ENCODE data around the gene CLSTN2.

GRCh38 chr3:140332131-140332530, 397.1 kb downstream of the CLSTN2 start:
- no peak for TF ChIP-seq EZH2phosphoT487 (IDR thresholded peaks at IDR 0.05; ENCODE audit: borderline replicate concordance, low read length)
- no peak for TF ChIP-seq CTCF (conservative IDR thresholded peaks at IDR 0.05; ENCODE audit: low read depth, low read length)
- TF ChIP-seq EZH2 (IDR thresholded peaks at IDR 0.05; ENCODE audit: low read length, unreplicated experiment): no peak

All from PC-3 (cell line).